Loucy (cell line): ENCODE measurements around the gene ASB9.

Experiments
- EZH2phosphoT487 ChIP-seq: fragments of 200-600 bp; IDR thresholded peaks from 2 replicates; pipeline ENCODE4 v1.6.1; 2018; ENCODE audit warnings: antibody characterized with exemption, mild to moderate bottlenecking, moderate library complexity, borderline replicate concordance
- TF ChIP-seq, protein P1 (sequence below): fragments of 200-600 bp; sonication (generic); conservative IDR thresholded peaks from 2 replicates; pipeline ENCODE4 v1.5.1; 2014; ENCODE audit warnings: mild to moderate bottlenecking, antibody characterized with exemption, low read length

DNA sequence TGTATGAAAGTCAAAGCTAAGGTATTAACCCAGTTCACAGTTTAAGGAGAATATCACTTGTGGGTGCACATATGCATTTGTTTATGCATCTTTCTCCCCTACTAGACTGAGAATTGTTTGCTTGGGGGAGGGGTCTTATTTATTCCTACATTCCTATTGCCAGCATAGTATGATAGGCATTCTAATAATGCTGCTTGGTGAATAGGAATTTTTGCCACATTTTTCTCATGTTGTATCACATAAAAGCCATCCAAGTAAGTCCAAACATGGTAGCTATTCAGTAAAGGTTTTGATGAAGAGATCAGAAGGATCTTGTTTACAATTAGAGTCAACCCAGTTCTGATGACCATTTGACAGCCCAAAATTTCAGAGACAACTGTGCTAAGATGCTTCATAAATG, 48.6 kb downstream of the ASB9 start:
- TF ChIP-seq, protein P1, sequence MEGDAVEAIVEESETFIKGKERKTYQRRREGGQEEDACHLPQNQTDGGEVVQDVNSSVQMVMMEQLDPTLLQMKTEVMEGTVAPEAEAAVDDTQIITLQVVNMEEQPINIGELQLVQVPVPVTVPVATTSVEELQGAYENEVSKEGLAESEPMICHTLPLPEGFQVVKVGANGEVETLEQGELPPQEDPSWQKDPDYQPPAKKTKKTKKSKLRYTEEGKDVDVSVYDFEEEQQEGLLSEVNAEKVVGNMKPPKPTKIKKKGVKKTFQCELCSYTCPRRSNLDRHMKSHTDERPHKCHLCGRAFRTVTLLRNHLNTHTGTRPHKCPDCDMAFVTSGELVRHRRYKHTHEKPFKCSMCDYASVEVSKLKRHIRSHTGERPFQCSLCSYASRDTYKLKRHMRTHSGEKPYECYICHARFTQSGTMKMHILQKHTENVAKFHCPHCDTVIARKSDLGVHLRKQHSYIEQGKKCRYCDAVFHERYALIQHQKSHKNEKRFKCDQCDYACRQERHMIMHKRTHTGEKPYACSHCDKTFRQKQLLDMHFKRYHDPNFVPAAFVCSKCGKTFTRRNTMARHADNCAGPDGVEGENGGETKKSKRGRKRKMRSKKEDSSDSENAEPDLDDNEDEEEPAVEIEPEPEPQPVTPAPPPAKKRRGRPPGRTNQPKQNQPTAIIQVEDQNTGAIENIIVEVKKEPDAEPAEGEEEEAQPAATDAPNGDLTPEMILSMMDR: no peak
- no peak for TF ChIP-seq EZH2phosphoT487
